HL-60 (cell line): ENCODE measurements around the gene NEDD4.
"Not testable (repeated sequence)": the region's sequence is repeated elsewhere in the genome, so short reads cannot be mapped to it uniquely, and the experiment has no call there.

ENCODE experiments used
- DNase-seq, 2 experiments: peaks; one replicate each; pipeline ENCODE4 v3.0.0-alpha.2; 2010 to 2020; ENCODE audit warnings: low read depth in 1 of 2, low spot score in 1 of 2
- H3K27ac ChIP-seq: fragments of 250-450 bp; sonication (Bioruptor Pico); replicated peaks from 2 replicates; pipeline ENCODE4 v1.5.1; 2020; ENCODE audit warnings: mild to moderate bottlenecking, moderate library complexity
- H3K27me3 ChIP-seq: fragments of 250-450 bp; sonication (Bioruptor Pico); 2 replicates; pipeline ENCODE4 v1.5.1; 2021; ENCODE audit warnings: mild to moderate bottlenecking, moderate library complexity; ENCODE audit not compliant: insufficient read depth, poor library complexity, severe bottlenecking
- H3K4me3 ChIP-seq: replicated peaks from 2 replicates; pipeline ENCODE4 v1.5.1; 2011; ENCODE audit warnings: mild to moderate bottlenecking, control low read depth, low read length; ENCODE audit not compliant: insufficient read depth
- GABPA ChIP-seq: IDR thresholded peaks from 2 replicates; pipeline ENCODE4 v1.6.1; 2012; ENCODE audit warnings: low read depth
- POLR2AphosphoS5 ChIP-seq: IDR thresholded peaks from 2 replicates; pipeline ENCODE4 v1.6.1; 2012; ENCODE audit warnings: low read depth
- SPI1 ChIP-seq: IDR thresholded peaks from 2 replicates; pipeline ENCODE4 v1.6.1; 2012; ENCODE audit warnings: low read depth, mild to moderate bottlenecking, borderline replicate concordance
- TF ChIP-seq, protein P1 (sequence below): IDR thresholded peaks from 2 replicates; pipeline ENCODE4 v1.6.1; 2012; ENCODE audit warnings: low read depth; ENCODE audit not compliant: insufficient replicate concordance
- TF ChIP-seq, protein P2 (sequence below): IDR thresholded peaks from one replicate; pipeline ENCODE4 v1.5.1; 2011; ENCODE audit warnings: low read length, control low read depth, inconsistent platforms; ENCODE audit not compliant: insufficient read depth

NEDD4 gene

DNA sequence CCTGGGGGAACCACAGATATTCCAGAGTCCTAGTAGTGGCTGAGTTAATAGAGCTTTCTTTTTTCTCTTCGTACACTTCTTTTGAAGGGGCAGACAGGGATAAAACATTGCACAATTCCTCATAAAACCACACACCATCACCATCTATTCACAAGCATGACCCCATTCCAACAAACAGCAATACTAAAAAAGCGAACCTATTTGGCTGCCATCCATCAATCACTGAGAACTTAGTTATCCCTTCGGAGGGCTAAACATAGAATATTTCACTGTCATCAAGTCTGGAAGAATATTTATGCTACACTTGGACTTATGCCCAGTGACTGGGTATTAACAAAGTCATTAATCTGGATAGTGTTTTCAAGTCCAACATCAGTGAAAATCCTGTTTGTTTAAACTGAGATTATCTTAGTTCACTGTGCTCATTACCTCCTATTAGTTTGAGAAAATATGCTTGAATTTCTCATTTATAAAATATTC, 170.2 kb downstream of the NEDD4 start:
- no peak for DNase-seq
- Histone ChIP-seq H3K27me3 (no peaks in the 10 kb centered on the region), H3K4me3 (no peak overlapping the region), H3K27ac (no peak overlapping the region)
- TF ChIP-seq, protein P1, sequence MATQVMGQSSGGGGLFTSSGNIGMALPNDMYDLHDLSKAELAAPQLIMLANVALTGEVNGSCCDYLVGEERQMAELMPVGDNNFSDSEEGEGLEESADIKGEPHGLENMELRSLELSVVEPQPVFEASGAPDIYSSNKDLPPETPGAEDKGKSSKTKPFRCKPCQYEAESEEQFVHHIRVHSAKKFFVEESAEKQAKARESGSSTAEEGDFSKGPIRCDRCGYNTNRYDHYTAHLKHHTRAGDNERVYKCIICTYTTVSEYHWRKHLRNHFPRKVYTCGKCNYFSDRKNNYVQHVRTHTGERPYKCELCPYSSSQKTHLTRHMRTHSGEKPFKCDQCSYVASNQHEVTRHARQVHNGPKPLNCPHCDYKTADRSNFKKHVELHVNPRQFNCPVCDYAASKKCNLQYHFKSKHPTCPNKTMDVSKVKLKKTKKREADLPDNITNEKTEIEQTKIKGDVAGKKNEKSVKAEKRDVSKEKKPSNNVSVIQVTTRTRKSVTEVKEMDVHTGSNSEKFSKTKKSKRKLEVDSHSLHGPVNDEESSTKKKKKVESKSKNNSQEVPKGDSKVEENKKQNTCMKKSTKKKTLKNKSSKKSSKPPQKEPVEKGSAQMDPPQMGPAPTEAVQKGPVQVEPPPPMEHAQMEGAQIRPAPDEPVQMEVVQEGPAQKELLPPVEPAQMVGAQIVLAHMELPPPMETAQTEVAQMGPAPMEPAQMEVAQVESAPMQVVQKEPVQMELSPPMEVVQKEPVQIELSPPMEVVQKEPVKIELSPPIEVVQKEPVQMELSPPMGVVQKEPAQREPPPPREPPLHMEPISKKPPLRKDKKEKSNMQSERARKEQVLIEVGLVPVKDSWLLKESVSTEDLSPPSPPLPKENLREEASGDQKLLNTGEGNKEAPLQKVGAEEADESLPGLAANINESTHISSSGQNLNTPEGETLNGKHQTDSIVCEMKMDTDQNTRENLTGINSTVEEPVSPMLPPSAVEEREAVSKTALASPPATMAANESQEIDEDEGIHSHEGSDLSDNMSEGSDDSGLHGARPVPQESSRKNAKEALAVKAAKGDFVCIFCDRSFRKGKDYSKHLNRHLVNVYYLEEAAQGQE: no peak
- TF ChIP-seq, protein P2, sequence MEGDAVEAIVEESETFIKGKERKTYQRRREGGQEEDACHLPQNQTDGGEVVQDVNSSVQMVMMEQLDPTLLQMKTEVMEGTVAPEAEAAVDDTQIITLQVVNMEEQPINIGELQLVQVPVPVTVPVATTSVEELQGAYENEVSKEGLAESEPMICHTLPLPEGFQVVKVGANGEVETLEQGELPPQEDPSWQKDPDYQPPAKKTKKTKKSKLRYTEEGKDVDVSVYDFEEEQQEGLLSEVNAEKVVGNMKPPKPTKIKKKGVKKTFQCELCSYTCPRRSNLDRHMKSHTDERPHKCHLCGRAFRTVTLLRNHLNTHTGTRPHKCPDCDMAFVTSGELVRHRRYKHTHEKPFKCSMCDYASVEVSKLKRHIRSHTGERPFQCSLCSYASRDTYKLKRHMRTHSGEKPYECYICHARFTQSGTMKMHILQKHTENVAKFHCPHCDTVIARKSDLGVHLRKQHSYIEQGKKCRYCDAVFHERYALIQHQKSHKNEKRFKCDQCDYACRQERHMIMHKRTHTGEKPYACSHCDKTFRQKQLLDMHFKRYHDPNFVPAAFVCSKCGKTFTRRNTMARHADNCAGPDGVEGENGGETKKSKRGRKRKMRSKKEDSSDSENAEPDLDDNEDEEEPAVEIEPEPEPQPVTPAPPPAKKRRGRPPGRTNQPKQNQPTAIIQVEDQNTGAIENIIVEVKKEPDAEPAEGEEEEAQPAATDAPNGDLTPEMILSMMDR: no peak
- TF ChIP-seq POLR2AphosphoS5 (no peak), SPI1 (no peak), GABPA (no peak)

GRCh38 chr15:55821740-55822139, 171.7 kb downstream of the NEDD4 start:
- H3K27me3 ChIP-seq, H3K4me3 ChIP-seq, H3K27ac ChIP-seq, DNase-seq: not testable (repeated sequence)

GRCh38 chr15:55820043-55820442, 173.4 kb downstream of the NEDD4 start:
- TF ChIP-seq, protein P1: no peak
- no peak overlapping the region for H3K27ac ChIP-seq
- no peaks in the 10 kb centered on the region for H3K27me3 ChIP-seq
- no peak overlapping the region for H3K4me3 ChIP-seq
- DNase-seq: no peak

- Histone ChIP-seq H3K27me3 (no peaks in the 10 kb centered on the region), H3K4me3 (no peak overlapping the region), H3K27ac (no peak overlapping the region)
- TF ChIP-seq POLR2AphosphoS5: no peak
- TF ChIP-seq GABPA: no peak
- TF ChIP-seq, protein P2: no peak
- no peak for TF ChIP-seq SPI1
- DNase-seq: no peak
Observed at GRCh38 chr15:55819397-55820034, 173.9 kb downstream of the NEDD4 start.

DNA sequence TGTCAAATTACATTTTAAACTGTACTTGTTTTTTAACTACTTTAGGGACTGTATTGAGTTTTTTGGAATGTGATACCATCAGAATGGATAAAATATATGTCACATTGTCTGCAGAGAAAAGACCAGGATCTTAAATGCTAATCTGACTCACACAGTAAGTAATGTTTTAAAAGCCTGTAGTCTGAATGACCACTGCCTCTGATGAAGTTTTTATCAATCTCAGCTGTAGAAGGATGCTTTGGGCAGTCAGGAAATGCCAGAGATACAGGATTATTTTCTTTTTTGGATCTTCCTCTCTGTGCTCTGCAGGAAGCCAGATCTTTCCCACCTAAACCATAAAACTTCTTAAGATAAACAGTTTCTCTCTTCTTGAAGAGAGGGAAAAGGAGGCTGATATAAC, 177.4 kb downstream of the NEDD4 start:
- DNase-seq: no peak

More for the DNA sequence above, 177.4 kb downstream of the NEDD4 start:
- H3K27ac ChIP-seq: no peak overlapping the region
- no peak overlapping the region for H3K4me3 ChIP-seq
- TF ChIP-seq SPI1 (no peak), GABPA (no peak), POLR2AphosphoS5 (no peak)
- TF ChIP-seq, protein P2: no peak
- TF ChIP-seq, protein P1: no peak
- H3K27me3 ChIP-seq: no peaks in the 10 kb centered on the region
